GM12878 (cell line): ENCODE results near the gene DNASE1L3. TPM values are rescaled to one million over a fixed set of nuclear protein-coding genes. Genes with fewer than 3 reads are reported as not detected.
A peak's percentile ranks its signal among the peaks of the same experiment; 100 is the strongest.

Source experiments
- ATAC-seq: fragments of 200-7000 bp; cut with Tn5 transposase; 3 replicates; pipeline ENCODE4 v1.9.1; 2020; ENCODE audit warnings: mild to moderate bottlenecking, moderate library complexity
- BruUV-seq: library from RNA; stranded (reverse); fragments of 400-500 nt; replicated peaks from 2 replicates; lab custom pipeline; 2021; lab: Mats Ljungman, UMichigan
- CTCF ChIA-PET: fragments of 300-600 bp; sonication (Branson Sonifier 250); formaldehyde crosslinking; extraction: SDS; loops from one replicate; lab custom pipeline; 2021; ENCODE audit warnings: inconsistent platforms; lab: Yijun Ruan, JAX
- POLR2A ChIA-PET: fragments of 350-600 bp; formaldehyde crosslinking; extraction: SDS; loops from one replicate; lab custom pipeline; 2021; ENCODE audit warnings: inconsistent platforms; lab: Charles Lee
- RAD21 ChIA-PET: fragments of 300-600 bp; sonication (Branson Sonifier 250); formaldehyde crosslinking; loops from one replicate; lab custom pipeline; 2023; ENCODE audit warnings: antibody characterized with exemption; ENCODE audit not compliant: unreplicated experiment; lab: Charles Lee
- SMC1A ChIA-PET: fragments of 300-600 bp; sonication (Branson Sonifier 250); formaldehyde crosslinking; loops from one replicate; lab custom pipeline; 2023; ENCODE audit not compliant: unreplicated experiment, uncharacterized antibody; lab: Charles Lee
- DNase-seq: peaks from one replicate; pipeline ENCODE4 v3.0.0-alpha.2; 2011; ENCODE audit warnings: low read depth, low spot score
- FAIRE-seq: peaks from 3 replicates; lab custom pipeline; 2011; peaks lifted over from hg19 to GRCh38; lab: Jason Lieb, UNC
- H2AFZ ChIP-seq: 2 replicates; pipeline ENCODE4 v1.6.0; 2011; ENCODE audit warnings: low read depth, low read length, control low read depth; ENCODE audit not compliant: control insufficient read depth
- H3K27ac ChIP-seq: 2 replicates; pipeline ENCODE4 v1.5.1; 2011; ENCODE audit warnings: control low read depth; ENCODE audit not compliant: control insufficient read depth, insufficient read depth
- H3K27me3 ChIP-seq, 2 experiments: replicated peaks in 1 of 2; 2 replicates each; pipeline versions ENCODE4 v1.6.0 to v1.6.1; 2011; ENCODE audit warnings: low read length in 1 of 2; ENCODE audit not compliant: control insufficient read depth in 2 of 2, insufficient read depth in 2 of 2
- H3K36me3 ChIP-seq, 2 experiments: 2 replicates each; pipeline ENCODE4 v1.5.1; 2011; ENCODE audit warnings: low read length in 1 of 2; ENCODE audit not compliant: control insufficient read depth in 2 of 2, insufficient read depth in 2 of 2
- H3K4me1 ChIP-seq: 2 replicates; pipeline ENCODE4 v1.6.1; 2011; ENCODE audit warnings: mild to moderate bottlenecking, low read length, moderate library complexity, mixed read lengths; ENCODE audit not compliant: control insufficient read depth, insufficient read depth
- H3K4me2 ChIP-seq: 2 replicates; pipeline ENCODE4 v1.6.0; 2011; ENCODE audit warnings: control low read depth; ENCODE audit not compliant: control insufficient read depth, insufficient read depth
- H3K4me3 ChIP-seq: fragments of 200-600 bp; sonication (generic); 2 replicates; pipeline ENCODE4 v1.5.1; 2016
- H3K79me2 ChIP-seq: 2 replicates; pipeline ENCODE4 v1.6.0; 2011; ENCODE audit warnings: low read length; ENCODE audit not compliant: control insufficient read depth, insufficient read depth
- H3K9ac ChIP-seq: 2 replicates; pipeline ENCODE4 v1.8.0; 2011; ENCODE audit warnings: low read length, control low read depth, mixed read lengths; ENCODE audit not compliant: control insufficient read depth, insufficient read depth
- H3K9me3 ChIP-seq: replicated peaks from 3 replicates; pipeline ENCODE4 v1.5.1; 2011; ENCODE audit warnings: mild to moderate bottlenecking, low read length; ENCODE audit not compliant: control insufficient read depth, insufficient read depth
- H4K20me1 ChIP-seq: 2 replicates; pipeline ENCODE4 v1.6.0; 2011; ENCODE audit not compliant: control insufficient read depth, insufficient read depth
- ATF7 ChIP-seq: fragments of 450-650 bp; IDR thresholded peaks from 2 replicates; pipeline ENCODE4 v1.6.1; 2016; ENCODE audit warnings: low read depth, mild to moderate bottlenecking
- FOXM1 ChIP-seq: IDR thresholded peaks from 2 replicates; pipeline ENCODE4 v1.6.1; 2012; ENCODE audit warnings: low read depth, mild to moderate bottlenecking, inconsistent platforms, low read length, moderate library complexity
- HDGF ChIP-seq: fragments of 450-650 bp; IDR thresholded peaks from 2 replicates; pipeline ENCODE4 v1.6.1; 2016; ENCODE audit warnings: antibody characterized with exemption
- KDM1A ChIP-seq: fragments of 200-600 bp; sonication (generic); IDR thresholded peaks from 2 replicates; pipeline ENCODE4 v1.6.1; 2016; ENCODE audit warnings: borderline replicate concordance
- KLF5 ChIP-seq: fragments of 450-650 bp; IDR thresholded peaks from 2 replicates; pipeline ENCODE4 v1.6.1; 2014; ENCODE audit warnings: mild to moderate bottlenecking; ENCODE audit not compliant: partially characterized antibody
- NR2C2 ChIP-seq: IDR thresholded peaks from 2 replicates; pipeline ENCODE4 v1.6.1; 2011; ENCODE audit warnings: borderline replicate concordance, low read depth; ENCODE audit not compliant: control insufficient read depth, insufficient read length
- SUZ12 ChIP-seq: fragments of 200-600 bp; sonication (generic); IDR thresholded peaks from one replicate; pipeline ENCODE4 v1.6.1; 2018; ENCODE audit warnings: antibody characterized with exemption, mild to moderate bottlenecking; ENCODE audit not compliant: unreplicated experiment
- ZNF384 ChIP-seq: IDR thresholded peaks from 2 replicates; pipeline ENCODE4 v1.6.1; 2012; ENCODE audit warnings: low read depth, mild to moderate bottlenecking, low read length, improper control_type of control experiment, borderline replicate concordance
- WGBS: methylation state at CpG from one replicate; pipeline ENCODE4 v1.1.6; 2016; ENCODE audit warnings: low lambda C conversion rate; ENCODE audit not compliant: insufficient replicate concordance, insufficient coverage; ENCODE audit errors: missing lambda C conversion rate; 5-methylcytosine and 5-hydroxymethylcytosine counted together
- in situ Hi-C: fragments of 300-500 bp; cut with MboI; formaldehyde crosslinking; loops from 9 replicates; pipeline ENCODE4 v1.14.3; 2018; ENCODE audit warnings: mixed read lengths
- intact Hi-C: fragments of 100-400 bp; cut with micrococcal nuclease; formaldehyde crosslinking; loops from one replicate; pipeline ENCODE4 v1.14.2; 2022; ENCODE audit not compliant: unreplicated experiment
- polyA plus RNA-seq, 11 experiments: library from polyadenylated mRNA; depleted of rRNA in 4 of 11; unstranded in 6 of 11; stranded (reverse) in 5 of 11; fragments of >200 nt; fragmentation: Nextera tagmentation in 4 of 11; fragmentation: Illumina TruSeq in 1 of 11; extraction: Ambion mirVana in 4 of 11; extraction: Trizol in 1 of 11; gene quantifications; 1 replicate in 1 of 11; 2 replicates in 10 of 11; pipeline versions ENCODE4 v1.2.1 to v1.2.3, GENCODE V29; 2011 to 2016; ENCODE audit warnings: inconsistent platforms in 2 of 11, missing spikeins in 2 of 11, low read depth in 1 of 11
- total RNA-seq, 4 experiments: library from RNA; depleted of rRNA in 3 of 4; stranded (reverse); fragments of >200 nt in 3 of 4; fragmentation: Illumina TruSeq in 1 of 4; extraction: Trizol in 1 of 4; gene quantifications; 2 replicates each; pipeline versions ENCODE4 v1.2.1 to v1.2.3, GENCODE V29; 2013 to 2021
- TF ChIP-seq, protein P1 (sequence below): IDR thresholded peaks from 2 replicates; pipeline ENCODE4 v1.6.1; 2011; ENCODE audit warnings: low read depth, mild to moderate bottlenecking, low read length, moderate library complexity, borderline replicate concordance; ENCODE audit errors: extremely low read depth
- TF ChIP-seq, protein P2 (sequence below): fragments of 150-350 bp; IDR thresholded peaks from 2 replicates; pipeline ENCODE4 v1.6.1; 2014; ENCODE audit warnings: mild to moderate bottlenecking, low read depth, low read length
- TF ChIP-seq, protein P3 (sequence below): IDR thresholded peaks from 2 replicates; pipeline ENCODE4 v1.6.1; 2012; ENCODE audit warnings: low read depth, low read length, improper control_type of control experiment

DNASE1L3 gene
- total and polyA plus RNA-seq, 10 of the 15 experiments (the other 5 are each of a cell fraction or from before 2014, with no cell fraction given) = 3.2 to 72.1 (median 6.3) TPM

DNA sequence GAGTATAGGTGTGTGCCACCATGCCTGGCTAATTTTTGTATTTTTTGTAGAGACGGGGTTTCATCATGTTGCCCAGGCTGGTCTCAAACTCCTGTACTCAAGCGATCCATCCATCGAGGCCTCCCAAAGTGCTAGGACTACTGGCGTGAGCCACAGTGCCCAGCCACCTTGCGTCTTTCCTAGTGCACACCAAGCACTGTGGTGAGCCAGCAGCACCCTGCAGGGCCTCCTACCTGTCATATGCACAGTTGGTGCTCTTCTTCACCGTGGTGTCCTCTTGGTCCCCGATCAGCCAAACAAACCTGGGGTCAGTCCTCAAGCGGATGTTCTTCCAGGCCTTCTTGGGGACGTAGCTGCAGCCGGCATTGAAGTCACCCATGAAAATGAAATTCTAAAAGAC is 13.2 kb downstream of the DNASE1L3 start:
- Histone ChIP-seq H4K20me1 (no peaks in the 10 kb centered on the region), H3K36me3 (peaks cover 1 to 6% of the 10 kb centered on the region in 2 experiments; a peak in 2 of 4 replicates), H2AFZ (no peak overlapping the region)
- ATAC-seq (no peak), FAIRE-seq (no peak)
- in situ Hi-C loops = no loop called here
- no TSS peak for BruUV-seq
- TF ChIP-seq, protein P1, sequence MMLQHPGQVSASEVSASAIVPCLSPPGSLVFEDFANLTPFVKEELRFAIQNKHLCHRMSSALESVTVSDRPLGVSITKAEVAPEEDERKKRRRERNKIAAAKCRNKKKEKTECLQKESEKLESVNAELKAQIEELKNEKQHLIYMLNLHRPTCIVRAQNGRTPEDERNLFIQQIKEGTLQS = no peak
- TF ChIP-seq HDGF = 0 out of 2 replicates have a peak, but pooled peaks have one; percentile 30
- TF ChIP-seq, all 136 proteins: peak for 1
- Histone ChIP-seq H3K9ac (no peak overlapping the region), H3K27me3 (no peaks in the 10 kb centered on the region), H3K79me2 (no peaks in the 10 kb centered on the region; the same call in 1 of the 2 replicates), H3K4me3 (no peak overlapping the region), H3K9me3 (peaks cover 23% of the 10 kb centered on the region), H3K27ac (peak overlapping the region; percentile 43; the same call in 1 of the 2 replicates), H3K4me1 (peaks cover 38% of the 10 kb centered on the region), H3K4me2 (no peak overlapping the region)
- WGBS = 95% methylated on average over 10 of the region's 10 CpGs
- RAD21 ChIA-PET = interaction anchor here (1.1 to 3.2 kb wide), 8 partner anchors 9 to 158 kb away, joined by 3 to 105 read pairs (median 22); partner anchors contain the start of genes ABHD6 and DNASE1L3
- no peak for DNase-seq
- SMC1A ChIA-PET = interaction anchor here (1.0 to 12.6 kb wide), 5 partner anchors 8 to 153 kb away, joined by 3 to 510 read pairs (median 13); partner anchors contain the start of gene DNASE1L3
- CTCF ChIA-PET = interaction anchor here (1.9 to 25.2 kb wide), 5 partner anchors 10 to 109 kb away, joined by 8 to 655 read pairs (median 11); partner anchors contain the start of genes DNASE1L3, HTD2 and RPP14
- POLR2A ChIA-PET = interaction anchor here (0.6 to 17.1 kb wide), 6 partner anchors 15 to 174 kb away, joined by 3 to 491 read pairs (median 3); partner anchors contain the start of gene DNASE1L3
- intact Hi-C loops = no loop called here

DNA sequence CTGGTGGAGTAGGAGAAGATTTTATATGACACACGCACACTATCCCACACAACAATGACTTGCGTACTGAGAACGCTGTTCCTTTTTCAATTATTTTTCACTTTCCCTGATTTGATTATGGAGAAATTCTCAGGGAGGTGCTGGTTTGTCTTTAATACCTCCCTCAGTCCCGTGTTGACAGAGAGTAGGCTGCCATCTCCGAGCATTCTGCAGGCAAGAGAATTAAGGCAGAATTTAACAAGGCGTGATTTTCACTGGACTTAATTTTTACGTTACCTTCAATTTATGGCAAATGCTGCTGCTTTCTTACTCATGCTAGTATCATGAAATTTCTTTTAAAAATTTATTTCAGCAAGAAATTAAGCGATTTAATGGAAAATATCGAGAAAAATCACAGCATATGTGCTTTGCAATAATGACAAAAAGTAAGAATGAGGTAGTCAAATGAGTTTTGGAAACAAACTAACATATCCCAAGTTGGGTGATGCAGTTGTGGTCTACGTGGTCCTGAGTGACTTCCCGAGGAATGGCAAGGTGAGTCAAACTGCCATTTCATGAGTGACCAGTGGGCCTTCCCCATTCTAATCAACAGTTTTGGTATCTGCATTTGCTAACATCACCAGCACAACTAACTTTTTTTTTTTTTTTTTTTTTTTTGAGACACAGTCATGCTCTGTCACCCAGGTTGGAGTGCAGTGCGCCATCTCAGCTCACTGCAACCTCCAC is 16.9 kb downstream of the DNASE1L3 start:
- no peak for FAIRE-seq
- no peak overlapping the region for H3K27ac ChIP-seq
- SMC1A ChIA-PET = interaction anchor here (1.3 to 12.6 kb wide), 3 partner anchors 20 to 23 kb away, joined by 8 to 510 read pairs (median 11); partner anchors contain the start of gene DNASE1L3
- no peaks in the 10 kb centered on the region for H4K20me1 ChIP-seq
- no peak overlapping the region for H3K4me2 ChIP-seq
- RAD21 ChIA-PET = interaction anchor here (0.6 to 6.6 kb wide), 5 partner anchors 11 to 129 kb away, joined by 3 to 141 read pairs (median 5); no protein-coding TSS in a partner anchor
- 87% methylated on average over 12 of the region's 12 CpGs for WGBS
- H3K9ac ChIP-seq = no peak overlapping the region
- intact Hi-C loops = no loop called here
- DNase-seq = no peak
- BruUV-seq = no TSS peak
- TF ChIP-seq KLF5 (no peak), SUZ12 (no peak), ZNF384 (no peak), ATF7 (no peak), KDM1A (no peak), NR2C2 (no peak), FOXM1 (no peak)
- TF ChIP-seq, protein P2, sequence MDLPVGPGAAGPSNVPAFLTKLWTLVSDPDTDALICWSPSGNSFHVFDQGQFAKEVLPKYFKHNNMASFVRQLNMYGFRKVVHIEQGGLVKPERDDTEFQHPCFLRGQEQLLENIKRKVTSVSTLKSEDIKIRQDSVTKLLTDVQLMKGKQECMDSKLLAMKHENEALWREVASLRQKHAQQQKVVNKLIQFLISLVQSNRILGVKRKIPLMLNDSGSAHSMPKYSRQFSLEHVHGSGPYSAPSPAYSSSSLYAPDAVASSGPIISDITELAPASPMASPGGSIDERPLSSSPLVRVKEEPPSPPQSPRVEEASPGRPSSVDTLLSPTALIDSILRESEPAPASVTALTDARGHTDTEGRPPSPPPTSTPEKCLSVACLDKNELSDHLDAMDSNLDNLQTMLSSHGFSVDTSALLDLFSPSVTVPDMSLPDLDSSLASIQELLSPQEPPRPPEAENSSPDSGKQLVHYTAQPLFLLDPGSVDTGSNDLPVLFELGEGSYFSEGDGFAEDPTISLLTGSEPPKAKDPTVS = no peak
- TF ChIP-seq, protein P3, sequence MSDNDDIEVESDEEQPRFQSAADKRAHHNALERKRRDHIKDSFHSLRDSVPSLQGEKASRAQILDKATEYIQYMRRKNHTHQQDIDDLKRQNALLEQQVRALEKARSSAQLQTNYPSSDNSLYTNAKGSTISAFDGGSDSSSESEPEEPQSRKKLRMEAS = no peak
- H3K36me3 ChIP-seq = peaks cover 1 to 6% of the 10 kb centered on the region in 2 experiments; a peak in 2 of 4 replicates
- H3K79me2 ChIP-seq = no peaks in the 10 kb centered on the region
- POLR2A ChIA-PET = interaction anchor here (0.5 to 17.1 kb wide), 3 partner anchors 9 to 18 kb away, joined by 3 to 491 read pairs (median 6); partner anchors contain the start of gene DNASE1L3
- no peaks in the 10 kb centered on the region for H3K27me3 ChIP-seq
- no peak overlapping the region for H2AFZ ChIP-seq
- peaks cover 19% of the 10 kb centered on the region for H3K9me3 ChIP-seq
- peaks cover 20% of the 10 kb centered on the region for H3K4me1 ChIP-seq
- CTCF ChIA-PET = interaction anchor here (1.1 to 25.2 kb wide), 3 partner anchors 16 to 109 kb away, joined by 4 to 655 read pairs (median 503); partner anchors contain the start of genes DNASE1L3, HTD2 and RPP14
- ATAC-seq = no peak
- in situ Hi-C loops = no loop called here
- H3K4me3 ChIP-seq = no peak overlapping the region
